Effector memory CD4-positive, alpha-beta T cell (primary cell): ENCODE data around the gene GIPC2.
"Not testable (repeated sequence)": the region's sequence is repeated elsewhere in the genome, so short reads cannot be mapped to it uniquely, and the experiment has no call there.

Experiments used
- DNase-seq, 3 donors: peaks; one replicate each; pipeline ENCODE4 v3.0.0-alpha.2; 2020
- H3K27ac ChIP-seq: 2 replicates; pipeline ENCODE4 v1.7.0; 2013; ENCODE audit warnings: mild to moderate bottlenecking, low read length, moderate library complexity; ENCODE audit not compliant: insufficient read depth, poor library complexity, severe bottlenecking
- H3K27me3 ChIP-seq: replicated peaks from 2 replicates; pipeline ENCODE4 v1.7.0; 2013; ENCODE audit warnings: mild to moderate bottlenecking, low read length; ENCODE audit not compliant: insufficient read depth, control insufficient read depth, poor library complexity, severe bottlenecking
- H3K36me3 ChIP-seq: 2 replicates; pipeline ENCODE4 v1.7.0; 2013; ENCODE audit warnings: mild to moderate bottlenecking, low read length, moderate library complexity; ENCODE audit not compliant: control insufficient read depth, insufficient read depth
- H3K4me1 ChIP-seq: 2 replicates; pipeline ENCODE4 v1.7.0; 2013; ENCODE audit warnings: low read length, mild to moderate bottlenecking; ENCODE audit not compliant: control insufficient read depth, insufficient read depth, poor library complexity, severe bottlenecking
- H3K4me3 ChIP-seq: 2 replicates; pipeline ENCODE4 v1.7.0; 2013; ENCODE audit warnings: low read length, low read depth, mild to moderate bottlenecking; ENCODE audit not compliant: insufficient read depth, poor library complexity, severe bottlenecking
- H3K9me3 ChIP-seq: 2 replicates; pipeline ENCODE4 v1.7.0; 2013; ENCODE audit warnings: mild to moderate bottlenecking, low read length, moderate library complexity; ENCODE audit not compliant: control insufficient read depth

Gene GIPC2

GRCh38 chr1:78007677-78008341 is 38.0 kb upstream of the GIPC2 start:
- H3K36me3 ChIP-seq = no peaks in the 10 kb centered on the region
- H3K4me1 ChIP-seq = no peaks in the 10 kb centered on the region
- no peak overlapping the region for H3K4me3 ChIP-seq
- H3K9me3 ChIP-seq = no peaks in the 10 kb centered on the region
- DNase-seq = no peak
- no peaks in the 10 kb centered on the region for H3K27me3 ChIP-seq
- H3K27ac ChIP-seq = no peak overlapping the region

- Histone ChIP-seq H3K27me3 (no peaks in the 10 kb centered on the region), H3K36me3 (no peaks in the 10 kb centered on the region), H3K4me1 (no peaks in the 10 kb centered on the region), H3K27ac (no peak overlapping the region), H3K9me3 (no peaks in the 10 kb centered on the region), H3K4me3 (no peak overlapping the region)
- DNase-seq = no peak
Observed at GRCh38 chr1:78009276-78009675, 36.5 kb upstream of the GIPC2 start.

DNA sequence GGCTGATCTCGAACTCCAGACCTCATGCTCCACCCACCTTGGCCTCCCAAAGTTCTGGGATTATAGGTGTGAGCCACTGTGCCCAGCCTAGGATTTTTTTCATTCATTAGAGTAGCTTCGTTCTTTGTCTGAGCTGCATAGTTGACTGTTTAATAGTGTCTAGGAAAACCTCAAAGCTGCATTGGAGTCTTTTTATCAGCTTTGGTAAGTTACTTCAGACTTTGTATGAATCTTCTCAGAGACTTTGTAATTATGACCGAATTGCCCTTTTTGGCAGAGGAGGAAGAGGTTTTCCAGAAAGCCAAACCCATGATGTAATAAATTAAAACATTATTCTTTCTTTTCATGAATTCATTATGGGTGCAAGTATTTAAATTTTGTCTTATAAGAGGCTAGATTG is 35.9 kb upstream of the GIPC2 start:
- H3K36me3 ChIP-seq = no peaks in the 10 kb centered on the region
- no peak overlapping the region for H3K27ac ChIP-seq
- H3K4me3 ChIP-seq = no peak overlapping the region
- DNase-seq = no peak
- H3K27me3 ChIP-seq = no peaks in the 10 kb centered on the region
- no peaks in the 10 kb centered on the region for H3K9me3 ChIP-seq
- no peaks in the 10 kb centered on the region for H3K4me1 ChIP-seq

GRCh38 chr1:78011050-78011449 is 34.7 kb upstream of the GIPC2 start:
- H3K27me3 ChIP-seq = no peaks in the 10 kb centered on the region
- H3K4me3 ChIP-seq = no peak overlapping the region
- no peaks in the 10 kb centered on the region for H3K36me3 ChIP-seq
- H3K9me3 ChIP-seq = no peaks in the 10 kb centered on the region
- no peak overlapping the region for H3K27ac ChIP-seq
- H3K4me1 ChIP-seq = no peaks in the 10 kb centered on the region
- no peak for DNase-seq

GRCh38 chr1:78015148-78015547 is 30.6 kb upstream of the GIPC2 start:
- Histone ChIP-seq H3K9me3 (no peaks in the 10 kb centered on the region), H3K36me3 (no peaks in the 10 kb centered on the region), H3K27me3 (no peaks in the 10 kb centered on the region), H3K4me1 (no peaks in the 10 kb centered on the region), H3K27ac (no peak overlapping the region), H3K4me3 (no peak overlapping the region)
- DNase-seq = no peak

- DNase-seq = no peak
- no peaks in the 10 kb centered on the region for H3K4me1 ChIP-seq
- H3K4me3 ChIP-seq = no peak overlapping the region
- H3K27ac ChIP-seq = no peak overlapping the region
- H3K36me3 ChIP-seq = no peaks in the 10 kb centered on the region
- H3K27me3 ChIP-seq = peaks cover 4% of the 10 kb centered on the region
- H3K9me3 ChIP-seq = no peaks in the 10 kb centered on the region
Observed at GRCh38 chr1:78019024-78019423, 26.7 kb upstream of the GIPC2 start.

- H3K36me3 ChIP-seq, H3K9me3 ChIP-seq, H3K27me3 ChIP-seq, H3K4me1 ChIP-seq, DNase-seq, H3K27ac ChIP-seq, H3K4me3 ChIP-seq: not testable (repeated sequence)
Observed at GRCh38 chr1:78021134-78021533, 24.6 kb upstream of the GIPC2 start.

DNA sequence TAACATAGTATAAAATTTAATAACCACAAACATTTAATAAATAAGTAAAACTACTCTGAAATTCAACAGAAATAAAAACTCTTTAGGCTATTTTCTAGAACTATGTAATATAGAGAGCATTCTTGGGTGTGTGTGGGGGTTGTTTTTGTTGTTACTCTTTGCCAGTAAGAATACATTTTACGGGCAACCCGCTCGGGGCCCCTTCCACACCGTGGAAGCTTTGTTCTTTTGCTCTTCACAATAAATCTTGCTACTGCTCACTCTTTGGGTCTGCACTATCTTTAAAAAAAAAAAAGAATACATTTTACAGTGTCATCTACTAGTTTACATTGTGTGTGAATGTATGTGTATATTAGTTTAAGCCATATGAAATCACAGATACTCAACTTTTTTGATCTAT is 16.0 kb upstream of the GIPC2 start:
- Histone ChIP-seq H3K27ac (no peak overlapping the region), H3K36me3 (no peaks in the 10 kb centered on the region), H3K4me1 (no peaks in the 10 kb centered on the region), H3K27me3 (no peaks in the 10 kb centered on the region), H3K9me3 (no peaks in the 10 kb centered on the region), H3K4me3 (no peak overlapping the region)
- no peak for DNase-seq

GRCh38 chr1:78032996-78033796 is 12.6 kb upstream of the GIPC2 start:
- DNase-seq = no peak
- no peaks in the 10 kb centered on the region for H3K36me3 ChIP-seq
- H3K27me3 ChIP-seq = no peaks in the 10 kb centered on the region
- H3K27ac ChIP-seq = no peak overlapping the region
- no peaks in the 10 kb centered on the region for H3K9me3 ChIP-seq
- no peaks in the 10 kb centered on the region for H3K4me1 ChIP-seq
- H3K4me3 ChIP-seq = no peak overlapping the region

DNA sequence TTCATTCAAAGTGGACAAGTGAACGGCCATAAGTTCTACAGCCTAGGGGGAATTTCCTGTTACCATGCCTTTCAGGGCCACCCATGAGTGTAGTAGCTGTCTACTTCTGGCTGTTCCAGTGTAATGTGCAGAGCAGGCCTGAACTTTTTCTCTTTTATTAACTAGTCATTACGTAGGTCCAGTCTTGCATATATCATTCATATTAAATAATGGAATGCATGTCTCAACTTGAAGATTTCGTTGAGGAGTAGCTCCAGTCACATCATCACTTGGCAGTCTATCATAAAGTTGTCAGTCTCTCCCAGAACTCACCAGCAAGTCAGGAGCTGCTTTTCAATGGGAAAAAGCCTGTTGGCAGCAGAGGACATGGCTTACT is 12.0 kb upstream of the GIPC2 start:
- DNase-seq = no peak
- H3K36me3 ChIP-seq = no peaks in the 10 kb centered on the region
- no peak overlapping the region for H3K27ac ChIP-seq
- H3K4me1 ChIP-seq = no peaks in the 10 kb centered on the region
- no peaks in the 10 kb centered on the region for H3K27me3 ChIP-seq
- no peak overlapping the region for H3K4me3 ChIP-seq
- H3K9me3 ChIP-seq = no peaks in the 10 kb centered on the region
